ENCODE measurements around the gene CRELD2.

The CRELD2 gene

GRCh38 chr22:49959782-49960158, 41.3 kb downstream of the CRELD2 start:
- DNase-seq, result no peak

- peak; percentile 97 for DNase-seq
Measured at GRCh38 chr22:49960159-49961004, 41.9 kb downstream of the CRELD2 start, which contains the start of gene PIM3. PIM3 (plus strand) TSS chr22:49960772; CDS start chr22:49960948, 176 bp downstream.

GRCh38 chr22:49961005-49961600, 42.7 kb downstream of the CRELD2 start:
- DNase-seq, result peak; percentile 20

- no peak for DNase-seq
Measured at GRCh38 chr22:49961601-49962011, 43.2 kb downstream of the CRELD2 start.

GRCh38 chr22:49962012-49962750, 43.7 kb downstream of the CRELD2 start:
- peak; percentile 93 for DNase-seq

GRCh38 chr22:49962751-49963646, 44.6 kb downstream of the CRELD2 start:
- DNase-seq, result no peak

- no peak for DNase-seq
Measured at GRCh38 chr22:49963647-49964026, 45.2 kb downstream of the CRELD2 start.

- no peak for DNase-seq
Measured at GRCh38 chr22:49964136-49965090, 46.0 kb downstream of the CRELD2 start.

- no peak for DNase-seq
Measured at GRCh38 chr22:49965091-49966040, 46.9 kb downstream of the CRELD2 start.

- DNase-seq, result no peak
Measured at GRCh38 chr22:49966041-49966773, 47.8 kb downstream of the CRELD2 start.

GRCh38 chr22:49966774-49967705, 48.6 kb downstream of the CRELD2 start:
- DNase-seq, result no peak

- DNase-seq, result no peak
Measured at GRCh38 chr22:49967706-49968208, 49.3 kb downstream of the CRELD2 start.

GRCh38 chr22:49968313-49968830, 49.9 kb downstream of the CRELD2 start:
- no peak for DNase-seq

GRCh38 chr22:49968831-49969661, 50.6 kb downstream of the CRELD2 start:
- DNase-seq, result no peak

- no peak for DNase-seq
Measured at GRCh38 chr22:49969751-49970527, 51.5 kb downstream of the CRELD2 start.
